ENCODE measurements around the gene ALKBH8. TPM values are rescaled to one million over a fixed set of nuclear protein-coding genes. Genes with fewer than 3 reads are reported as not detected.

ALKBH8 gene
- total and polyA plus RNA-seq, 2 of the 13 experiments (the other 11 are each of a cell fraction or from before 2014, with no cell fraction given), result 2.4 to 9.1 TPM

- no peak for TF ChIP-seq PRDM4 (CRISPR knock-in tag; IDR thresholded peaks at IDR 0.05; ENCODE audit: borderline replicate concordance)
Measured at GRCh38 chr11:107508201-107508857, 57.2 kb downstream of the ALKBH8 start (continued).

- Histone ChIP-seq H3K79me2 (ENCODE audit: insufficient read depth, low read length) (no peaks in the 10 kb centered on the region), H2AFZ (ENCODE audit: low read length) (no peak overlapping the region), H3K9me3 (ENCODE audit: low read length) (peaks cover 8% of the 10 kb centered on the region; the same call in 1 of the 2 replicates), H4K20me1 (ENCODE audit: insufficient read depth, low read length) (no peaks in the 10 kb centered on the region), H3K4me2 (ENCODE audit: low read depth, low read length) (no peak overlapping the region), H3K27ac (ENCODE audit: extremely low read length, insufficient read depth, low read length) (no peak overlapping the region), H3K9ac (ENCODE audit: insufficient read depth, low read depth, low read length) (no peak overlapping the region), H3K4me1 (ENCODE audit: insufficient read depth, low read length) (no peaks in the 10 kb centered on the region), H3K27me3 (ENCODE audit: control insufficient read depth in 1 of 2, insufficient read depth in 2 of 2, low read length in 2 of 2) (no peaks in the 10 kb centered on the region), H3K4me3 (replicated peaks in 1 of 3; ENCODE audit: insufficient read depth in 1 of 3, low read depth in 2 of 3, low read length in 3 of 3) (no peak overlapping the region), H3K36me3 (replicated peaks in 1 of 2; ENCODE audit: control insufficient read depth in 1 of 2, insufficient read depth in 2 of 2, low read length in 2 of 2) (peaks cover 3 to 5% of the 10 kb centered on the region in 2 experiments; a peak in 4 of 5 replicates)
- FAIRE-seq, result no peak
- intact Hi-C loops (cut with micrococcal nuclease; ENCODE audit: unreplicated experiment) (no loop called here), in situ Hi-C loops (cut with HindIII; ENCODE audit: extremely low pct_ligation_motif_present, low pct_unique_long_range_greater_than_20kb) (no loop called here)
- no peak for ATAC-seq
- ChIA-PET CTCF (ENCODE audit: low intra/inter-chr PET ratio, low total read pairs) (no interaction called here), POLR2A (no interaction called here)
- no TSS peak for BruUV-seq (replicated peaks)
- DNase-seq (ENCODE audit: low spot score), result no peak
- TF ChIP-seq ZNF337 (CRISPR knock-in tag; IDR thresholded peaks at IDR 0.05; ENCODE audit: borderline replicate concordance, low read depth) (no peak), CEBPZ (IDR thresholded peaks at IDR 0.05; ENCODE audit: low read length) (no peak), HNF1A (IDR thresholded peaks at IDR 0.05; ENCODE audit: low read depth) (no peak), HNF1A (CRISPR knock-in tag; IDR thresholded peaks at IDR 0.05; ENCODE audit: borderline replicate concordance) (no peak), AFF4 (CRISPR knock-in tag; IDR thresholded peaks at IDR 0.05) (no peak)
Measured at GRCh38 chr11:107505647-107506225, 59.8 kb downstream of the ALKBH8 start.
